Tibial nerve (tissue), 4 donors: ENCODE results near the gene OR56A3.

Experiments used
- CTCF ChIP-seq, 5 experiments: fragments of 200-600 bp in 3 of 5; fragments of 450-650 bp in 2 of 5; sonication (generic) in 3 of 5; IDR thresholded peaks; one replicate each; pipeline ENCODE4 v1.5.1; 2016 to 2019; ENCODE audit warnings: antibody characterized with exemption in 5 of 5, mild to moderate bottlenecking in 3 of 5, moderate library complexity in 2 of 5
- EP300 ChIP-seq, 2 donors: sonication (generic); formaldehyde crosslinking; IDR thresholded peaks; one replicate each; pipeline ENCODE4 v1.6.1; 2017; ENCODE audit warnings: antibody characterized with exemption in 2 of 2, mild to moderate bottlenecking in 1 of 2

GRCh38 chr11:5938603-5938965 is 3.5 kb upstream of the OR56A3 start:
- no peak for TF ChIP-seq CTCF (IDR thresholded peaks at IDR 0.05)
- no peak for TF ChIP-seq EP300 (IDR thresholded peaks at IDR 0.05)
